Right lobe of liver (tissue), 6 donors: ENCODE data around the gene RASGRP3. TPM values are rescaled to one million over a fixed set of nuclear protein-coding genes. Genes with fewer than 3 reads are reported as not detected.

Source experiments
- ATAC-seq, 4 donors: fragments of 200-7000 bp; cut with Tn5 transposase; one replicate each; pipeline ENCODE4 v1.9.1; 2020; ENCODE audit warnings: mild to moderate bottlenecking in 4 of 4, moderate library complexity in 4 of 4
- DNase-seq, 3 donors: peaks; one replicate each; pipeline ENCODE4 v3.0.0-alpha.2; 2020
- H3K27ac ChIP-seq, 3 donors: fragments of 200-600 bp; one replicate each; pipeline ENCODE4 v1.8.0; 2022
- H3K27me3 ChIP-seq, 2 donors: fragments of 200-600 bp; one replicate each; pipeline ENCODE4 v1.8.0; 2022
- H3K36me3 ChIP-seq, 4 donors: fragments of 200-600 bp; sonication (generic) in 1 of 4; one replicate each; pipeline versions ENCODE4 v1.5.1 to v1.8.0; 2017 to 2022; ENCODE audit warnings: control low read depth in 1 of 4
- H3K4me1 ChIP-seq, 4 donors: fragments of 200-600 bp; sonication (generic) in 1 of 4; one replicate each; pipeline versions ENCODE4 v1.5.1 to v1.8.0; 2017 to 2022; ENCODE audit warnings: control low read depth in 1 of 4
- H3K4me3 ChIP-seq, 3 donors: fragments of 200-600 bp; one replicate each; pipeline ENCODE4 v1.8.0; 2022
- H3K9me3 ChIP-seq, 4 donors: fragments of 200-600 bp; sonication (generic) in 1 of 4; one replicate each; pipeline versions ENCODE4 v1.5.1 to v1.8.0; 2017 to 2022; ENCODE audit warnings: control low read depth in 1 of 4
- CTCF ChIP-seq, 4 donors: fragments of 200-600 bp in 3 of 4; fragments of 450-650 bp in 1 of 4; IDR thresholded peaks; one replicate each; pipeline versions ENCODE4 v1.5.1 to v1.8.0; 2016 to 2022; ENCODE audit warnings: antibody characterized with exemption in 4 of 4, mild to moderate bottlenecking in 2 of 4
- POLR2A ChIP-seq: fragments of 450-650 bp; IDR thresholded peaks from one replicate; pipeline ENCODE4 v1.6.1; 2017; ENCODE audit warnings: antibody characterized with exemption, mild to moderate bottlenecking
- WGBS: methylation state at CpG from one replicate; pipeline ENCODE4 v1.1.6; 2018; ENCODE audit warnings: low coverage, low lambda C conversion rate; ENCODE audit not compliant: insufficient coverage; ENCODE audit errors: missing lambda C conversion rate; 5-methylcytosine and 5-hydroxymethylcytosine counted together
- intact Hi-C, 2 donors: fragments of 100-400 bp; cut with DNase I; formaldehyde crosslinking; loops; one replicate each; pipeline versions ENCODE4 v1.11.2 to v1.14.1; 2022
- total RNA-seq, 6 experiments: library from RNA; depleted of rRNA in 2 of 6; stranded (reverse); fragments of >200 nt in 2 of 6; fragmentation: NEBNext Ultra II Directional in 3 of 6; extraction: Animal tissue kit (Norgen Biotek cat#: 25700) in 3 of 6; gene quantifications; one replicate each; pipeline versions ENCODE4 v1.1.0 to v1.2.4, GENCODE V29; 2016 to 2023
- donor health status: DM: no; HTN: yes; CAD: no.
- donor health status: DM: no; HTN: no; CAD: no.
- donor health status: DM: no; HTN: no; CAD: no.
- donor health status: DM: no; HTN: yes; CAD: no.
- donor health status: DM: no; HTN: yes; CAD: no.

RASGRP3 gene
- total RNA-seq, 6 experiments from 2014 or later, result 3.0 to 11.5 (median 5.0) TPM

- WGBS, result 58% methylated on average over 2 of the region's 2 CpGs
- H3K27ac ChIP-seq, result no peak overlapping the region
- intact Hi-C loops, result no loop called here
- H3K9me3 ChIP-seq, result no peaks in the 10 kb centered on the region
- no peaks in the 10 kb centered on the region for H3K27me3 ChIP-seq
- DNase-seq (no peak), ATAC-seq (no peak)
- TF ChIP-seq CTCF (IDR thresholded peaks at IDR 0.05) (no peak), POLR2A (no peak)
- no peak overlapping the region for H3K4me3 ChIP-seq
- H3K36me3 ChIP-seq, result no peaks in the 10 kb centered on the region
- no peaks in the 10 kb centered on the region for H3K4me1 ChIP-seq
Measured at GRCh38 chr2:33577668-33578067, 101.2 kb downstream of the RASGRP3 start.

DNA sequence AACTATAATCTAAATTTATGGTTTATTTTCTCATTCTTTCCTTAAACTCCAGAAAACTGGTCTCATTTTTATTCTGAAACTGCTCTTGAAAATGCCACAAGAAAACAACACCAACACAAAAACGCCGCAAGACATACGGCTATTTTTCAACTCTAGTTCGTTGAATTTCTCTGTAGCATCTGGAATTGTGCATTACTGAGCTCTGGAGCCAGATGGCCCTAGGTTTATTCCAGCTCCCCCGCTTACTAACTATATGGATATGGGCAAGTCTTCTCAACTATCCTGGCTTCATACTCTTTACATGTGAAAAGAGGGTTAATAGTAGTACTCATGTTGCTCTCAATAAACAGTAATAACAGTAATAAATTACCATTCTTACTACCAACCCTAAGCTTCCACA lies 102.8 kb downstream of the RASGRP3 start:
- DNase-seq, result no peak
- 93% methylated on average over 5 of the region's 5 CpGs for WGBS
- no peak overlapping the region for H3K27ac ChIP-seq
- no peak for ATAC-seq
- no peak for TF ChIP-seq CTCF (IDR thresholded peaks at IDR 0.05)
- TF ChIP-seq POLR2A, result no peak
- intact Hi-C loops, result no loop called here
- H3K9me3 ChIP-seq, result no peaks in the 10 kb centered on the region
- no peaks in the 10 kb centered on the region for H3K4me1 ChIP-seq
- H3K27me3 ChIP-seq, result no peaks in the 10 kb centered on the region
- no peak overlapping the region for H3K4me3 ChIP-seq
- no peaks in the 10 kb centered on the region for H3K36me3 ChIP-seq

- Histone ChIP-seq H3K9me3 (no peaks in the 10 kb centered on the region), H3K4me1 (no peaks in the 10 kb centered on the region), H3K4me3 (no peak overlapping the region), H3K27me3 (no peaks in the 10 kb centered on the region), H3K27ac (no peak overlapping the region), H3K36me3 (peaks cover 0 to 11% (median 3%) of the 10 kb centered on the region in 4 donors)
- intact Hi-C loops, result loop anchor here (10.0 kb wide), 1 partner anchor 167 kb away; no protein-coding TSS in a partner anchor
- WGBS, result 60% methylated on average over 5 of the region's 5 CpGs
- no peak for DNase-seq
- ATAC-seq, result no peak
- TF ChIP-seq CTCF (IDR thresholded peaks at IDR 0.05) (no peak), POLR2A (no peak)
Measured at GRCh38 chr2:33581872-33582271, 105.4 kb downstream of the RASGRP3 start.

GRCh38 chr2:33583194-33583938 lies 106.9 kb downstream of the RASGRP3 start:
- ATAC-seq, result peak; percentile 69 to 86 (median 80)
- WGBS, result 11% methylated on average over 2 of the region's 2 CpGs
- intact Hi-C loops, result loop anchor here (10.0 kb wide), 1 partner anchor 169 kb away; no protein-coding TSS in a partner anchor
- TF ChIP-seq POLR2A, result no peak
- peak; percentile 73 to 86 (median 80) for TF ChIP-seq CTCF (IDR thresholded peaks at IDR 0.05)
- Histone ChIP-seq H3K9me3 (no peaks in the 10 kb centered on the region), H3K27me3 (no peaks in the 10 kb centered on the region), H3K4me3 (no peak overlapping the region), H3K4me1 (no peaks in the 10 kb centered on the region), H3K36me3 (peaks cover 0 to 20% (median 10%) of the 10 kb centered on the region in 4 donors), H3K27ac (no peak overlapping the region)
- no peak for DNase-seq
